OCI-LY1 (cell line): ENCODE data around the gene LLGL2.

Source experiments
- EZH2 ChIP-seq: fragments of 200-600 bp; sonication (generic), shearing (Covaris generic); IDR thresholded peaks from 2 replicates; pipeline ENCODE4 v1.8.0; 2017; ENCODE audit warnings: borderline replicate concordance, mixed run types, mild to moderate bottlenecking, antibody characterized with exemption, low read length, moderate library complexity, mixed read lengths
- TF ChIP-seq, protein P1 (sequence below): fragments of 200-600 bp; sonication (generic), shearing (Covaris generic); IDR thresholded peaks from 2 replicates; pipeline ENCODE4 v1.5.1; 2017; ENCODE audit warnings: mild to moderate bottlenecking, antibody characterized with exemption, low read length, moderate library complexity, mixed read lengths

GRCh38 chr17:75504347-75505151 is 20.9 kb upstream of the LLGL2 start:
- TF ChIP-seq, protein P1, sequence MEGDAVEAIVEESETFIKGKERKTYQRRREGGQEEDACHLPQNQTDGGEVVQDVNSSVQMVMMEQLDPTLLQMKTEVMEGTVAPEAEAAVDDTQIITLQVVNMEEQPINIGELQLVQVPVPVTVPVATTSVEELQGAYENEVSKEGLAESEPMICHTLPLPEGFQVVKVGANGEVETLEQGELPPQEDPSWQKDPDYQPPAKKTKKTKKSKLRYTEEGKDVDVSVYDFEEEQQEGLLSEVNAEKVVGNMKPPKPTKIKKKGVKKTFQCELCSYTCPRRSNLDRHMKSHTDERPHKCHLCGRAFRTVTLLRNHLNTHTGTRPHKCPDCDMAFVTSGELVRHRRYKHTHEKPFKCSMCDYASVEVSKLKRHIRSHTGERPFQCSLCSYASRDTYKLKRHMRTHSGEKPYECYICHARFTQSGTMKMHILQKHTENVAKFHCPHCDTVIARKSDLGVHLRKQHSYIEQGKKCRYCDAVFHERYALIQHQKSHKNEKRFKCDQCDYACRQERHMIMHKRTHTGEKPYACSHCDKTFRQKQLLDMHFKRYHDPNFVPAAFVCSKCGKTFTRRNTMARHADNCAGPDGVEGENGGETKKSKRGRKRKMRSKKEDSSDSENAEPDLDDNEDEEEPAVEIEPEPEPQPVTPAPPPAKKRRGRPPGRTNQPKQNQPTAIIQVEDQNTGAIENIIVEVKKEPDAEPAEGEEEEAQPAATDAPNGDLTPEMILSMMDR: peak; percentile 84
- TF ChIP-seq EZH2: no peak
